GM12891 (cell line): ENCODE measurements around the gene PRSS38.

Experiments
- DNase-seq: peaks from one replicate; pipeline ENCODE4 v3.0.0; 2011; ENCODE audit warnings: low spot score; ENCODE audit not compliant: insufficient read length
- FAIRE-seq: peaks from 2 replicates; lab custom pipeline; 2011; peaks lifted over from hg19 to GRCh38; lab: Jason Lieb, UNC
- PAX5 ChIP-seq: IDR thresholded peaks from 2 replicates; pipeline ENCODE4 v1.6.1; 2011; ENCODE audit warnings: low read length, moderate library complexity, mild to moderate bottlenecking; ENCODE audit not compliant: insufficient read depth, severe bottlenecking
- POLR2A ChIP-seq: IDR thresholded peaks from 2 replicates; pipeline ENCODE4 v1.6.1; 2011; ENCODE audit warnings: low read depth, low read length, control low read depth
- POLR2AphosphoS5 ChIP-seq: IDR thresholded peaks from 2 replicates; pipeline ENCODE4 v1.6.1; 2011; ENCODE audit warnings: low read depth, low read length, control low read depth
- POU2F2 ChIP-seq: IDR thresholded peaks from 2 replicates; pipeline ENCODE4 v1.6.1; 2011; ENCODE audit warnings: low read depth, mild to moderate bottlenecking, control low read depth, low read length, moderate library complexity
- SPI1 ChIP-seq: IDR thresholded peaks from 2 replicates; pipeline ENCODE4 v1.6.1; 2011; ENCODE audit warnings: low read depth, low read length, control low read depth
- TAF1 ChIP-seq: IDR thresholded peaks from 2 replicates; pipeline ENCODE4 v1.6.1; 2011; ENCODE audit warnings: low read depth, low read length, control low read depth

The PRSS38 gene

DNA sequence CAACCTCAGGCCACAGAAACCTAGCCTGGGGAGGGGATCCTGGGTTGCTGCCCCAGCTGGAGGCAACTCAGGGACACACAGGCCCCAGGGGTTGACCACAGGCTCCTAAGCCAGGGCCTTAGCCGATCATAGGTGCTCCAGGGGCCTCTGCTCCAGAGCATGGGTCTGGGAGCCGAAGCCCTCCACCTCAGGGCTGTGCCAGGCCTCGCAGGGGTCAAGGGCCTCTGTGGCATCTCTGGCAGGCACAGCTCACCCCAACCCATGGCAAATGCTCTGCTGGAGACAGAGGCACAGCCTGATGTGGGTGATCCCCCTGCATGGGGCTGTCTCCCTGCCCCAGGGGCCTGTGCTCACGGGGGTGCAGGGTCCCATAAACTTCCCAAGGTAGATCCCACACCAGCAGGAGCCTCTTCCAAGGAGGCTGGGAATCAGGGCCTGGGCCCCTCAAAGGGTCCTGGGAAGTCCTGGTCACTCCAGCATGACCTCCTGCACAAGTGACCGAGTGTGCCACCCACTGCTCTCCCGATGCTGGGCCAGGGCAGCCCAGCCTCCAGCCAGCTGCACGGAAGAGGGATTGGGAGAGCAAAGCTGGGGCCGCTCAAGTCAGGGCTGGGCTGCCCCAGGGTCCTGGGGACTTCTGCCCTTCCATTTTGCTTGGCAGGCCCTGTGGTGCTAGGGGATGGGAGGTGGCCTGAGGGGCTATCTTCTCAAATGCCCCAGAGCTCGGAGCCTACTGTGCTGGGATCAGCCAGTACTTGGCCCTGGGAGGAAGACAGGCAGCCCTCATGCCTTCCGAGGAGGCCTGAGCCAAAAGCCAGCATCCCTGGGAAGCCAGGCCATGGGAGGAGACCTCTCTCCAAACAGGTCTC lies 22.2 kb upstream of the PRSS38 start:
- DNase-seq (peak; percentile 3), FAIRE-seq (no peak)
- no peak for TF ChIP-seq SPI1
- TF ChIP-seq PAX5: no peak
- no peak for TF ChIP-seq POLR2A
- no peak for TF ChIP-seq POLR2AphosphoS5
- TF ChIP-seq POU2F2: no peak
- no peak for TF ChIP-seq TAF1

DNA sequence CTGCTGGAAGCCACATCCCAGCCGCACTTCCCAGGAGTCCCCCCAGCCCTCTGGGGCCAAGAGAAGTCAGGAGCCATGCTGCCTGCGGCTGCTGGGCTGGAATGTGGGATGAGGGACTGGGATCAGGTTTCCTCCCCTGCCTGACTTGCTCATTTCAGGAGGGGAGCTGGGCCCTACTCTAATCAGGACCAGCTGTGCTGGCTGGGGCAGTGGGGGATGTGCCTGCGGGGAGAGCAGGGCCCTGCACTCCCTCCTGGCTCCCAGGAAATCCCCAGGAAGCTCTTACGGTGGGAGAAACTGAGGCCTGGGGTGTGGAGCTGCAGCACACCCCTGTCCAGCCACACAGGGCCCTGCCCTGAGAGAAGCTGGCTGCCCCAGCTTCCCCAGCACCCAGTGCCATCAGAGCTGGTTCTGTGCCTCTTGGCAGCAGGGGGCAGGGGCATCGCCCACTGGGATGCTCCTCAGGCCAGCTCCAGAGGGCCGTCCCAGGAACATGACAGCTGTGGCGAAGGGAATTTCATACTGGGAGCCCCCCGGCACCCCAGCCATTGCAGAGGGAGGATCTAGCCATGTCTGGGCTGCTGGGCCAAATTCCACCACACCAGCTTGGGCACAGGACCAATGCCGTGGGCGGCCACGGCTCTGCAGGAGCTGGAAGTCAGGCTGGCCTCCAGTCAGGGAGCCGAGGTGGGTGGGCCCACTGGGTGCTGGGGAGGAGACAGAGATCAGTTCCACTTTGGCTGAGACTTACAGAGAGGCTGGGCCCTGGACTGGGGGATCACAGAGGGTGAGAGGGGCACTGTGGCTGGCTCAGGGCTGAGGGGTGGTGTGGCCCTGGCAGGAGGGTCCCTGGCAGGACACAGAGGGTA lies 21.3 kb upstream of the PRSS38 start:
- no peak for FAIRE-seq
- no peak for TF ChIP-seq POLR2AphosphoS5
- no peak for TF ChIP-seq POU2F2
- no peak for TF ChIP-seq SPI1
- TF ChIP-seq TAF1: no peak
- TF ChIP-seq PAX5: no peak
- TF ChIP-seq POLR2A: no peak
- no peak for DNase-seq

DNA sequence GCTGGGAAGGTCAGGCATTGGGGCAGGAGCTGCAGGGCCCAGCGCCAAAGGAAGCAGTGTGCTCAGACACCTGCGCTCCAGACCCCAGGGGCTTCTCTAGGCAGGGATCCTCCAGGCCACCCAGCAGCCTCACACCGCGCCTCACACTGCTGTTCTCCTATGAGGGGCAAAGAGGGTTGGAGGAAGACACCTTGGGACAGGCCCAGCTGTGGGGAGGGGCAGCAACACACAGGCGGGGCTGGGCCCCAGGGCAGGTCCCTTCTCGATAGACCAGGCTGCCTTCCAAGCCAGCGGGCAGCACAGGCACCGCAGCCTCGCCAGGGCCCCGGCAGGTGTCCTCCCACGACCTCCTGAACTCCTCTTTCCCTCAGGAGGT lies 20.7 kb upstream of the PRSS38 start:
- TF ChIP-seq POLR2A (no peak), POU2F2 (no peak), SPI1 (no peak), POLR2AphosphoS5 (no peak), TAF1 (no peak), PAX5 (no peak)
- DNase-seq (no peak), FAIRE-seq (no peak)

DNA sequence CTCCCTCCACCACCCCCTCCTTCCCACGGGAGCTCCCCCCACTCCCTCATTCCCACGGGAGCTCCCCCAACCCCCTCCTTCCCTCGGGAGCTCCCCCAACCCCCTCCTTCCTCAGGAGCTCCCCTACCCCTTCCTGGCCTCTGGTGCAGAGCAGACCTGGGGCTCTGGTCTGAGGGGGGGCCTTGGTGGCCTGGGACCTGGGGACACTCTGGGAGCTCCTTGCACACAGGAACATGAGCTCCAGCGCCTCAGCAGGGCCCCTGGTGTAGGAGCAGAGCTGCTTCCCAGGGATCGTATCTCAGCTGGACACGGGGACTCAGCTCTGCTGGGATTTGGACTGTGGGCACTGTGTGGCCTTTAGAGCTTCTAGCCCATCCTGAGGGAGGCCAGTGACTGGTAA lies 19.7 kb upstream of the PRSS38 start:
- TF ChIP-seq TAF1: no peak
- TF ChIP-seq POLR2AphosphoS5: no peak
- no peak for FAIRE-seq
- no peak for DNase-seq

DNA sequence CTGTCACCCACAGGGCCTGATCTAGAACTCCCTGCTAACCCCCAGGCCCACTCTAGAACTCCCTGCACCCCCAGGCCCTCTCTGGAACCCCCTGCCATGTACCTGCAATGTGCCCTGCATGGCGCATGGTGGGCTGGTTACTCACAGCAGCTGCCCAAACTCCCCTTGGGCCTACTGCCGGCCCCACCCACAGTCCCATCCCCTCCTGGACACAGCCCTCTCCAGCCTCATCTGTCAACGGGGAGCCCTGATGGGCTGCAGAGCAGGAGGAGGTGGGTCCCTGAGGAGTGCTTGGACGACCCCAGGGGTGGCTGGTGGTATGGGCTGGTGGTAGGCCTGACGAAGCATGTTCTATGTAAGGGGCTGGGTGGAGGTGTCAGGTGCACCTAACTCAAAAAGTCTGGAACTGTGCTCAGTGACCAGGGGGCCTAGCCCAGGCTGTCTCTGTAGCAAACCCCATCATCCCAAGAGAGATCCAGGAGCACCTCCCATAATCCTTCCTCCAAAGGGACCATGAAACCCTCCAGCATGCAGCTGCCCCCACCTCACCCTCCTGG lies 19.0 kb upstream of the PRSS38 start:
- no peak for DNase-seq
- TF ChIP-seq POLR2A (no peak), TAF1 (no peak), PAX5 (no peak)
- no peak for FAIRE-seq

DNA sequence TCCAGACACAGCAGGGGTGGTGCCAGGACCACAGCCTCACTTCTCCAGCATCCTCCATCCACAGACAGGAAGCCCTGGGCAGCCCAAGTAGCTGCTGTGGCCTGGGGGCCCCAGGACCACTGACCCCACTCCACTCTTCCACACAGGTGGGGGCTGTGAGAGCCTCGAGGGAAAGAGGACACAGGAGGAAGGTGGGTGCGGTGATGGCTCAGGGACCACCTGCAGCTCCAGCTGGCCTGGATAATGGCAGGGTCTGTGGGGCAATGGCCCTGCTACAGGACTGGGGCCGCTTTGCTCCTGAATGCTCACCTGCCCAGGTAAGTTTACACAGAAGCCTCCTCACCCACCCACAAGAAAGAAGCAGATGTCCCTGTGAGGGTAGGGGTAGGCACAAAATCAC lies 18.3 kb upstream of the PRSS38 start:
- no peak for TF ChIP-seq SPI1
- no peak for FAIRE-seq
- no peak for DNase-seq

DNA sequence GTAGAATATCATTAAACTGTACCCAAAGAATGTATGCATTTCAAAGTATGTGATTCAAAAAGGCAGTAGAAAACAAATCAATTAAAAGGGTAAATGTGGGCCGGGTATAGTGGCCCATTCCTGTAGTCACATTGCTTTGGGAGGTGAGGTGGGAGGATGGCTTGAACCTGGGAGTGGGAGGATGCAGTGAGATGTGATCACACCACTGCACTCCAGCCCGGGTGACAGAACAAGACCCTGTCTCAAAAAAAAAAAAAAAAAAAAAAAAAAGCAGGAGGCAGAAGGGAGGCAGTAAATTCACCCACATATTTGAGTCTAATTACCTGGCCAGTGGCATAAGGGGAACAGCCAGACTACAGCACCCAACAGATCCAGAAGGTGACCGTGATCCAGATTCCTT lies 17.9 kb upstream of the PRSS38 start:
- no peak for FAIRE-seq
- TF ChIP-seq SPI1 (no peak), POLR2A (no peak), POU2F2 (no peak), TAF1 (no peak), POLR2AphosphoS5 (no peak), PAX5 (no peak)

DNA sequence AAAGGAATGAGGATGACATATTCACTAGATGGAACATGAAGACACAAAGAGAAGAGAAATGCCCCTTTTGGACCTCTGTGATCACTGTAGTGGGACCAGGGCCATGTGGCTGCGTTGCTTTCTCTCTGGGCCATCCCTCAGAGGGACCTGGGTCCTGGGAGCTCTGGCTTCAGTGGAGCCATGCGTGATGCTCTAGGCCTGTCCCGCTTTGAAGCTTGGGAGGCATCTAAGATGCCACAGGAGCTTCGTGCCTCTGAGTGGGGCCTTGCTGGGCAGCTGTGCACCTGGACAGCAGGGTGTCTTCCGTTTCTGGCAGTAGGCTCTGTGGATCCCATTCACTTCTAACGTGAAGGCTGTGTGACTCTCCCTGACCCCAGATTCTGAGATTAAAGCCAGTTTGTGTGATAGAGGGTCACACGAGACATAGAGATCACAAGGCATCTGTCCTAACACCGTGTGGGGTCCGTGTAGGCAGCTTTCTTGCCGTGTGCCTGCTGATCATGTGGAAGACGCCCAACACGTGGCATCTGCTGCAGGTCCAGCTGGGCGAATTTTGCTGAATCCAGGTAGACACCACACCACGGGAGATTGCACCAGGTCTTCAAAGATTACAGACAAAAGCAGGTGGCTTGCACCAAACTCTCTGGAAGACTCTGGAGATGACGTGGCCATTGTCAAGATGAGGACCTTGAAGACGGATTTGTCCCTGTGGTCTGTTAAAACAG lies 17.2 kb upstream of the PRSS38 start:
- DNase-seq (no peak), FAIRE-seq (no peak)
- TF ChIP-seq TAF1: no peak
- no peak for TF ChIP-seq POLR2A
- no peak for TF ChIP-seq POU2F2
- no peak for TF ChIP-seq SPI1
- TF ChIP-seq PAX5: no peak

More for the DNA sequence above, 17.9 kb upstream of the PRSS38 start:
- no peak for DNase-seq

DNA sequence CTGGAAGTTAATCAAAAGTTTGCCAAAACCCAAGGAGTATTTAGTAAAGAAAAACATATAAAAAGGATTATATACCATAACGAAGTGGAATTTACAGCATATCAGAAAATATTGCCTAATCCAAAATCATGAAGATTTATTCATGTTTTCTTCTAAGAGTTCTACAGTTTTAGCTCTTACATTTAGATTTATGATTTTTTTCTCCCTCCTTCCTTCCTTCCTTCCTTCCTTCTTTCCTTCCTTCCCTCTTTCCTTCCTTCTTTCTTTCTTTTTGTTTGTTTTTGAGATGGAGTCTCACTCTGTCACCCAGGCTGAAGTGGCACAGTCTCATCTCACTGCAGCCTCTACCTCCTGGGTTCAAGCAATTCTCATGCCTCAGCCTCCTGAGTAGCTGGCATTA lies 15.7 kb upstream of the PRSS38 start:
- DNase-seq (no peak), FAIRE-seq (no peak)
- TF ChIP-seq POLR2AphosphoS5: no peak
- no peak for TF ChIP-seq PAX5
- TF ChIP-seq POU2F2: no peak
- TF ChIP-seq POLR2A: no peak
- TF ChIP-seq SPI1: no peak
- no peak for TF ChIP-seq TAF1

DNA sequence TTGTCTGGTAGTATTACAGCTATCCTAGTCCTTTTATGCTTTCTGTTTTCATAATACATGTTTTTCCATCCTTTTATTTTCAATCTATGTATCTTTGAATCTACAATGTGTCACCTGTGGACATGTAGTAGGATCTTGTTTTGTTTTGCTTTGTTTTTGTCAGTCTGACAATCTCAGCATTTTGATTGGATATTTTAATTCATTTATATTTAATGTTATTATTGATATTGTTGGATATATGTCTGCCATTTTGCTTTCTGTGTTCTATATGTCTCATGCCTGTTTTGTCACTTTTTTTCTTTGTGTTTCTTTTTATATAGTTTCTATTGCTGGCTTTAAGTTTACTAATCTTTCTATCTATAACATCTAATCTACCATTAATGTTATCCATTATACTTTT lies 11.5 kb upstream of the PRSS38 start:
- TF ChIP-seq TAF1: no peak
- no peak for TF ChIP-seq POLR2AphosphoS5
- no peak for TF ChIP-seq PAX5
- no peak for FAIRE-seq
- DNase-seq: no peak
